Ovary (tissue), 3 donors: ENCODE data around the gene GLT1D1.

ENCODE experiments used
- EP300 ChIP-seq: sonication (generic); formaldehyde crosslinking; IDR thresholded peaks from one replicate; pipeline ENCODE4 v1.6.1; 2017; ENCODE audit warnings: antibody characterized with exemption
- POLR2A ChIP-seq: fragments of 450-650 bp; IDR thresholded peaks from one replicate; pipeline ENCODE4 v1.6.1; 2017; ENCODE audit warnings: antibody characterized with exemption, mild to moderate bottlenecking, moderate library complexity
- TF ChIP-seq, protein P1 (sequence below), 3 donors: fragments of 450-650 bp in 2 of 3; fragments of 200-600 bp in 1 of 3; IDR thresholded peaks; one replicate each; pipeline versions ENCODE4 v1.5.1 to v1.8.0; 2016 to 2022; ENCODE audit warnings: antibody characterized with exemption in 3 of 3, mild to moderate bottlenecking in 1 of 3
- donor health status: DM: no; HTN: no; CAD: no.

DNA sequence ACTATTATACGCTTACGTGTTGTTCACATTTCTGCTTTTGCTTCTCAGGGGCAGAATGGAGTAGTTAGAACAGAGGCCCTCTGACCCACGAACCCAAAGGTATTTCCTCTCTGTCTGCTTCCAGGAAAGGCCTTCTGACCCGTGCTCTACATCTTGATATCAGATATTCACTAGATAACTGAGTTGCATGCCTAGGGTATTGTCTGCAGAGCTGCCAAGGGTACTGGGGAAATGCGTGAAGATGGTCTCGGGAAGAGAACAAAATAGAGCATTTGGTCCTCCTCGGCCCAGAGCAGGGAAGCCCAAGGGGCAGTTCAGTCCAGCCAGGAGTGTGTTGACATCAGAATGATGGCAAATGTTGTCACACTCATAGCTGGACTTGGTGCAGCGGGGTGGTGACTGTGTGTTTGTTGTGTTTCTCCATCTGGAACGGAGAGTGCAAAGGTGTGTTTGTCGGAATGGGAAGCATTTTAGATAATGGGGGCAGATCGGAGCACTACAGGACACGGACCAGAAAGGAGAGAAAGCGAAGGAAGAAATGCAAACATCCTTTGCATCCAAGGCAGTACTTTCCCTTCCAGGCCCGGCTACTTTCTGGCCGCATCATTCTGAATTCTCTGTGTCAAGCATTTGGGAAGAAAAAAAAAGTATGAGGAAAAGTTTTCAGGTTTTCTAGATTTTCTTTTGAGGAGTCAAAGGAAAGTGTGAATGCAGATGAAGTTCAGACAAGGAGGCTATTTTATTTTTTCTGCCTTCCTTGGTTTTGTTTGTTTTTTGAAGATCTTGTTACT lies 8.1 kb downstream of the GLT1D1 start:
- TF ChIP-seq, protein P1, sequence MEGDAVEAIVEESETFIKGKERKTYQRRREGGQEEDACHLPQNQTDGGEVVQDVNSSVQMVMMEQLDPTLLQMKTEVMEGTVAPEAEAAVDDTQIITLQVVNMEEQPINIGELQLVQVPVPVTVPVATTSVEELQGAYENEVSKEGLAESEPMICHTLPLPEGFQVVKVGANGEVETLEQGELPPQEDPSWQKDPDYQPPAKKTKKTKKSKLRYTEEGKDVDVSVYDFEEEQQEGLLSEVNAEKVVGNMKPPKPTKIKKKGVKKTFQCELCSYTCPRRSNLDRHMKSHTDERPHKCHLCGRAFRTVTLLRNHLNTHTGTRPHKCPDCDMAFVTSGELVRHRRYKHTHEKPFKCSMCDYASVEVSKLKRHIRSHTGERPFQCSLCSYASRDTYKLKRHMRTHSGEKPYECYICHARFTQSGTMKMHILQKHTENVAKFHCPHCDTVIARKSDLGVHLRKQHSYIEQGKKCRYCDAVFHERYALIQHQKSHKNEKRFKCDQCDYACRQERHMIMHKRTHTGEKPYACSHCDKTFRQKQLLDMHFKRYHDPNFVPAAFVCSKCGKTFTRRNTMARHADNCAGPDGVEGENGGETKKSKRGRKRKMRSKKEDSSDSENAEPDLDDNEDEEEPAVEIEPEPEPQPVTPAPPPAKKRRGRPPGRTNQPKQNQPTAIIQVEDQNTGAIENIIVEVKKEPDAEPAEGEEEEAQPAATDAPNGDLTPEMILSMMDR (IDR thresholded peaks at IDR 0.05) = no peak
- TF ChIP-seq POLR2A (no peak), EP300 (no peak)
